Kidney (tissue), 14 donors: Measurements from ENCODE around the gene CLCA4. TPM values are rescaled to one million over a fixed set of nuclear protein-coding genes. Genes with fewer than 3 reads are reported as not detected.

Experiments used
- DNase-seq, 5 donors: peaks; one replicate each; pipeline ENCODE4 v3.0.0-alpha.2; 2013 to 2020
- FAIRE-seq: peaks from 2 replicates; lab custom pipeline; 2012; peaks lifted over from hg19 to GRCh38; lab: Jason Lieb, UNC
- H3K27ac ChIP-seq, 2 donors: one replicate each; pipeline ENCODE4 v1.7.0; 2013; ENCODE audit warnings: low read depth in 2 of 2, low read length in 2 of 2, inconsistent platforms in 1 of 2
- H3K27me3 ChIP-seq: one replicate; pipeline ENCODE4 v1.7.1; 2013; ENCODE audit warnings: low read length, inconsistent platforms; ENCODE audit not compliant: control insufficient read depth, insufficient read depth
- H3K36me3 ChIP-seq, 3 donors: one replicate each; pipeline versions ENCODE4 v1.7.0 to v1.7.1; 2013; ENCODE audit warnings: low read length in 3 of 3, control low read depth in 1 of 3, inconsistent platforms in 1 of 3; ENCODE audit not compliant: insufficient read depth in 3 of 3, control insufficient read depth in 2 of 3
- H3K4me1 ChIP-seq, 3 donors: one replicate each; pipeline versions ENCODE4 v1.7.0 to v1.7.1; 2013; ENCODE audit warnings: low read length in 3 of 3, inconsistent platforms in 1 of 3, low read depth in 1 of 3; ENCODE audit not compliant: control insufficient read depth in 2 of 3, insufficient read depth in 2 of 3
- H3K4me3 ChIP-seq, 3 donors: one replicate each; pipeline versions ENCODE4 v1.7.0 to v1.8.1; 2013; ENCODE audit warnings: low read length in 3 of 3, control low read depth in 1 of 3, inconsistent platforms in 1 of 3
- H3K9ac ChIP-seq, 3 donors: one replicate each; pipeline versions ENCODE4 v1.7.0 to v1.7.1; 2013; ENCODE audit warnings: low read length in 3 of 3, control low read depth in 1 of 3, inconsistent platforms in 1 of 3
- H3K9me3 ChIP-seq, 3 donors: one replicate each; pipeline versions ENCODE4 v1.7.0 to v1.7.1; 2013; ENCODE audit warnings: low read length in 3 of 3, control low read depth in 1 of 3, inconsistent platforms in 1 of 3; ENCODE audit not compliant: control insufficient read depth in 2 of 3, insufficient read depth in 1 of 3
- intact Hi-C: fragments of 100-400 bp; cut with DNase I; formaldehyde crosslinking; loops from one replicate; pipeline ENCODE4 v1.11.1; 2022
- polyA plus RNA-seq: library from polyadenylated mRNA; stranded (reverse); fragments of 350-450 nt; fragmentation: Illumina TruSeq; extraction: RNeasy Lipid Tissue Mini Kit (QIAGEN cat#74804); gene quantifications from one replicate; pipeline ENCODE4 v1.2.3, GENCODE V29; 2014; ENCODE audit warnings: low read depth, low replicate concordance; ENCODE audit not compliant: insufficient read depth
- total RNA-seq: library from RNA; stranded (reverse); fragmentation: NEBNext Ultra II Directional; extraction: Animal tissue kit (Norgen Biotek cat#: 25700); gene quantifications from one replicate; pipeline ENCODE4 v1.2.1, GENCODE V29; 2021
- TF ChIP-seq, protein P1 (sequence below): IDR thresholded peaks from 3 replicates; pipeline ENCODE4 v1.5.1; 2012; ENCODE audit warnings: mild to moderate bottlenecking, moderate library complexity, borderline replicate concordance; ENCODE audit not compliant: insufficient read depth; ENCODE audit errors: extremely low read depth
- donor health status: control.
- donor health status: control.
- donor health status: control.
- donor health status: control.
- donor health status: control.
- donor health status: DM: yes; HTN: yes; CAD: no.
- donor health status: Normal renal cell carcinoma (clear cell type).

CLCA4 gene
- total and polyA plus RNA-seq, 2 donors from 2014 or later, result 0.13 TPM; not detected in 1

- no peaks in the 10 kb centered on the region for H3K36me3 ChIP-seq
- no peak for FAIRE-seq
- H3K27me3 ChIP-seq, result no peaks in the 10 kb centered on the region
- H3K4me1 ChIP-seq, result no peaks in the 10 kb centered on the region
- TF ChIP-seq, protein P1, sequence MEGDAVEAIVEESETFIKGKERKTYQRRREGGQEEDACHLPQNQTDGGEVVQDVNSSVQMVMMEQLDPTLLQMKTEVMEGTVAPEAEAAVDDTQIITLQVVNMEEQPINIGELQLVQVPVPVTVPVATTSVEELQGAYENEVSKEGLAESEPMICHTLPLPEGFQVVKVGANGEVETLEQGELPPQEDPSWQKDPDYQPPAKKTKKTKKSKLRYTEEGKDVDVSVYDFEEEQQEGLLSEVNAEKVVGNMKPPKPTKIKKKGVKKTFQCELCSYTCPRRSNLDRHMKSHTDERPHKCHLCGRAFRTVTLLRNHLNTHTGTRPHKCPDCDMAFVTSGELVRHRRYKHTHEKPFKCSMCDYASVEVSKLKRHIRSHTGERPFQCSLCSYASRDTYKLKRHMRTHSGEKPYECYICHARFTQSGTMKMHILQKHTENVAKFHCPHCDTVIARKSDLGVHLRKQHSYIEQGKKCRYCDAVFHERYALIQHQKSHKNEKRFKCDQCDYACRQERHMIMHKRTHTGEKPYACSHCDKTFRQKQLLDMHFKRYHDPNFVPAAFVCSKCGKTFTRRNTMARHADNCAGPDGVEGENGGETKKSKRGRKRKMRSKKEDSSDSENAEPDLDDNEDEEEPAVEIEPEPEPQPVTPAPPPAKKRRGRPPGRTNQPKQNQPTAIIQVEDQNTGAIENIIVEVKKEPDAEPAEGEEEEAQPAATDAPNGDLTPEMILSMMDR, result no peak
- peak in 1 of 5 donors; percentile 6 for DNase-seq
- H3K9me3 ChIP-seq, result no peaks in the 10 kb centered on the region
- no peak overlapping the region for H3K4me3 ChIP-seq
- intact Hi-C loops, result no loop called here
- no peak overlapping the region for H3K9ac ChIP-seq
- H3K27ac ChIP-seq, result no peak overlapping the region
Measured at GRCh38 chr1:86582161-86582560, 35.3 kb downstream of the CLCA4 start.

DNA sequence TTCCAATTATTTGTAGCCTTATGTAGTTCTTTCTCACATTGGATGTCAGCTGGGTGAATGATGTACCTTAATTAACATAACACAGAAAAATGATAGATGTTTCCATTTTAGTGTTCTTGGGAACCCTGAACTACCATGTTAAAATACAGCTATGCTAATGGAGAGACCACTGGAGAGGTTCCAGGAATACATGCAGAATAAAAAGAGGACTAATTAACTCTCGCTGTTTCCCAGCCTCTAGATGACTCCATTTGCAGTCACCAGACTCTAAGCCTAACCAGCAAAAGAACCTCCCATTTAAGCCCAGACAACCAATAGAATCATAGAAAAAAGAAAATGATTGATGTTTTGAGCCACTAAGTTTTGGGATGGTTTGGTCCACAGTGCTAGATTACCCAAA, 36.2 kb downstream of the CLCA4 start:
- FAIRE-seq (no peak), DNase-seq (no peak)
- H3K36me3 ChIP-seq, result no peaks in the 10 kb centered on the region
- H3K9ac ChIP-seq, result no peak overlapping the region
- H3K4me3 ChIP-seq, result no peak overlapping the region
- no peaks in the 10 kb centered on the region for H3K4me1 ChIP-seq
- H3K27me3 ChIP-seq, result no peaks in the 10 kb centered on the region
- H3K27ac ChIP-seq, result no peak overlapping the region
- intact Hi-C loops, result no loop called here
- TF ChIP-seq, protein P1, result no peak
- no peaks in the 10 kb centered on the region for H3K9me3 ChIP-seq

DNA sequence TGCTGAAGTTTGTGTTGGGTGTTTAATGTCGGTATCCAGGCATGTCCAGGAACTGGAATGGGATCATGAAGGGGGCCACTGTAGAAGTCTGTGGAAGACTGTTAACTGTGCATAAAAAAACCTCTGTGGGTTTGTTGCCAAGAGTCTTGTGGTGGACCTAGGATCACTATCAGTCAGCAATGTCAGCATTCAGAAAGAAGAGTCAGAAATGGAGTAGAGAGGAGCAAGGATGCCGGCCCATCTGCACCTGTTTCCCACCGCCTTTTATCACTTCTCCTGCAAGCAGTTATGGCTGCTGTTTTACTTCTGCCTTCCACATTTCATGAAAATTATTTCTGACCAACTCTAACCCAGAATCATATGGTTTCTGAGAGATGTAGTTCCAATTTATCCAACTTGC, 36.7 kb downstream of the CLCA4 start:
- no peaks in the 10 kb centered on the region for H3K27me3 ChIP-seq
- no peaks in the 10 kb centered on the region for H3K9me3 ChIP-seq
- H3K27ac ChIP-seq, result no peak overlapping the region
- DNase-seq (no peak), FAIRE-seq (no peak)
- no peaks in the 10 kb centered on the region for H3K36me3 ChIP-seq
- intact Hi-C loops, result no loop called here
- no peaks in the 10 kb centered on the region for H3K4me1 ChIP-seq
- H3K9ac ChIP-seq, result no peak overlapping the region
- TF ChIP-seq, protein P1, result no peak
- H3K4me3 ChIP-seq, result no peak overlapping the region

DNA sequence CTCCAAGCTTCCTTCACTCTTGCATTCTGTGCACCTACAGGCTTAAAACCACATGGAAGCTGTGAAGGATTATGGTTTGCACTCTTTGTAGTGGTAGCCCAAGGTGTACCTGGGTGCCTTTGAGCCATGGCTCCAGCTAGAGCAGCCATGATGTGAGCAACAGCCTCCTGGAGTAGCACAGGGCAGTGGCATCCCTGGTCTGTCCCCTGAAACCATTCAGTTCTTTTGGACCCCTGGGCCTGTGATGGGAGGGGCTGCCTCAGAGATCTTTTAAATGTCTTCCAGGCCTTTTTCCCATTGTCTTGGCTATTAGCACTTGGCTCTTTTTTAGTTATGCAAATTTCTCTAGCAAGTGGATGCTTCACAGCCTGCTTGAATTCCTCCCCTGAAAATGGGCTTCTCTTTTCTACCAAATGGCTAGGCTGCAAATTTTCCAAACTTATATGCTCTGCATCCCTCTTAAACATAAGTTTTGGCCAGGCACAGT, 47.4 kb downstream of the CLCA4 start:
- TF ChIP-seq, protein P1, result no peak

More for the DNA sequence above, 47.4 kb downstream of the CLCA4 start:
- Histone ChIP-seq H3K4me3 (no peak overlapping the region), H3K4me1 (no peaks in the 10 kb centered on the region), H3K9me3 (peaks cover 0 to 6% (median 2%) of the 10 kb centered on the region in 3 donors), H3K9ac (no peak overlapping the region), H3K36me3 (no peaks in the 10 kb centered on the region), H3K27me3 (no peaks in the 10 kb centered on the region), H3K27ac (no peak overlapping the region)
- no peak for DNase-seq
- intact Hi-C loops, result no loop called here
- FAIRE-seq, result no peak
